HG02885 (cell line): ENCODE data around the gene GALNS.
"Not testable (repeated sequence)": the region's sequence is repeated elsewhere in the genome, so short reads cannot be mapped to it uniquely, and the experiment has no call there.

ENCODE experiments used
- ATAC-seq: cut with Tn5 transposase; IDR thresholded peaks from one replicate; pipeline ENCODE4 v1.9.1; 2021; ENCODE audit warnings: mild to moderate bottlenecking; ENCODE audit not compliant: unreplicated experiment, poor library complexity

GALNS gene

DNA sequence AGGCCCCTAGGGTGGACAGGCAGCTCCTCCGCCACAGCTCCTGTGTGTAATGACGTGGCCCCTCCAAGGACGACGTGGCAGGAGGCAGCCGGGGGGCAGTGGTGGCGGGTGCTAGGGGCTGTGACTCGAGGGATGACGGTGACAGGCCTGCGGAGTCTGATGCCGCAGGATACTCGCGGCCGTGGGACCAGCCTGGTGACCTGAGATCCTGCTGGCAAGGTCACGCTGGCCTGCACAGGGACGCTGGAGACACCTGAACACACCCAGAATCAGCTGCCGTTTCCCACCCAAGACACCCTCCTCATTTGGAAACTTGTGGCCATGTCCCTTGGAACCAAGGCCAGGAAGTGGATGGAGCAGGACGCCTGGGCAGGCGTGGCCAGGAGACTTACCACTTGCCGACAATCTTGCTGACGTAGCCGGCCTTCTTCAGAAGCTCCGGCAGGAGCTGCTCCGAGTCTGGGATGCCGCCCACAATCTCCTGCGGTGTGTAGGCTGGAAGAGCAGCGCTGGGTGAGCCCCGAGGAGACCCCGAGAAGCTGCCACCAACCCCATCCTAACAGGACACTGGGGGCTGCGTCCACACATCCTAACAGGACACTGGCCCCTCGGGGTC is 16.0 kb downstream of the GALNS start:
- ATAC-seq = no peak

- ATAC-seq = no peak
These were observed 16.8 kb downstream of the GALNS start for GRCh38 chr16:88839745-88840599.

DNA sequence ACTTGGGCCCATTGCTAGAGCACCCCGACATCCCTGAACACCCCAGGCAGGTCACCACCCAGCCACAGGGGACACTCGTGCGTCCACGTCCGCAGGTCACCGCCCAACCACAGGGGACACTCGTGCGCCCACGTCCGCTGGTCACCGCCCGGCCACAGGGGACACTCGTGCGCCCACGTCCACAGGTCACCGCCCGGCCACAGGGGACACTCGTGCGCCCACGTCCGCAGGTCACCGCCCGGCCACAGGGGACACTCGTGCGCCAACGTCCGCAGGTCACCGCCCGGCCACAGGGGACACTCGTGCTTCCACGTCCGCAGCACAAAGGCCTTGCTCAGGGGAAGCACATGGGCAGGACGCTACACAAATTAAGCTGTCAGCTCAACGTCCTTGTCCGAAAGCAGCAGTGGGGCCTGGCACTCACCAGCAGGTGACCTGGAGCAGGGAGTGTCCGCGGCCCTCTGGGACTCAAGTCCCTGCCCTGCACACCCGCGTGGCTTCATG is 17.7 kb downstream of the GALNS start:
- ATAC-seq = no peak

DNA sequence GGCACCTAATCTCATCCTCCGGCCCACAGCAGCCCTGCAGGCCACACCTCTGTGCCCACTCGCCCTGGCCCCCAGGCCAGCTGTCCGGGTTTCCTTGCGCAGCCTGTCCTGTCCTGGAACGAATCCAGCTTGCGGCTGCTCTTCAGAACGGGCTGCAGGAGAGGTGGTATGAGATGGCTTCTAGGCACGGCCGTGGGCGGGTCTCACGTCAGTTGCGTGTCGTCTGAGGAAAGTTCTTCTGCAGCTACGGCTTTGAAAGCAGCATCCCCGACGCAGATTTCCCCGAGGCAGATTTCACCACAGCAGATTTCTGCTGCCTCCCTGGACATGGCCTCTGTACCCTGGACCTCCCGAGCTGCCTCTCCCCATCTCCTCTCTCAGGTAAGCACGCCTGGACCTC is 18.2 kb downstream of the GALNS start:
- no peak for ATAC-seq

DNA sequence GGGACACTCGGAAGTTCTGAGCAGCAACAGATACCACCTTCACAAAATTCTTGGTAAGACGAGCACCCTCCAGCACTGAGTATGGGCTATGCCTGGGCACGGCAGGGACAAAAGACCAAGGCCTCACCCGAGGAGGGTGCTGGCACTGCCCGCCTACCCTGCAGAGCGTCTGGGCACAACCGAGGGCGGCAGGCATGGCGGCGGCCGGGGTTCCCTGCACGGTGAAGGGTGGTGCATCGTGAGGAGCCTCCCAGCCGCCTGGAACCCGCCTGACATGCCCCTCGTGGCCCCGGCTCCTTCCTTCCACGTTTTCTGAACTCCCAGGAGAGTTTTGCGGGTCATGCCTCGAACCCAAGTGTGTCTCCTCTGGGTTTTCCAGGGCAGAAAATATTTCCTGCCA is 18.9 kb downstream of the GALNS start:
- ATAC-seq = no peak

DNA sequence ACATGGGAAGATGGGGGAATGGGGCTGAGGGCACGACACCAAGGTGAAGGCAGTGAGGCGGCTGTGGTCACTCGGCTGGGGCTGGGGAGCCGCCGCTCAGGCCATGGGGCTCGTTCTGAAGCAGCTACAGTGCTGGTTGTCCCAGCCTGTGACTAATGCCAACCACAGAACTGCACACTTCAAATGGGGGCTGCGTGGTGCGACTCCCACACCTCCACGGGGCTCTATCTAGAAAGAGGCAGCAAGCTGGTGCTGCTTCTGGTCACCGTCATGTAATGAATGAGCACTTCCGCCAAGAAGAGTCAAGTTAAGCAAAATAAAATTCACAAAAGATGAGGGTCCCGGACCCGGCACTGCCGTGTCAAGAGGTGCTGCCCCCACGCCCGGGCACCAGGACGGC is 20.0 kb downstream of the GALNS start:
- ATAC-seq = no peak

DNA sequence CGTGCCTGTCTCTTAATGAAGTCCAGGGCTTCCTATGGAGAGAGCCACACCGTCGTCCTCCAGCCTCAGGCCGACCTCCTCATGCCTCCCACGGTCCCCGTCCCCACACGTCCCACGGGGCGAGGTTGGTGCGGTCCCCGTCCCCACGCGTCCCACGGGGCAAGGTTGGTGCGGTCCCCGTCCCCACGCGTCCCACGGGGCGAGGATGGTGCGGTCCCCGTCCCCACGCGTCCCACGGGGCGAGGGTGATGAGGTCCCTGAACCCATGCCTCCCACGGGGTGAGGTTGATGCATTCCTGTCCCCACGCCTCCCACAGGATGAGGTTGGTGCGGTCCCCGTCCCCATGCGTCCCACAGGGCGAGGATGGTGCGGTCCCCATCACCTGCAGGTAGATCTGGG is 20.9 kb downstream of the GALNS start:
- ATAC-seq = no peak

GRCh38 chr16:88835383-88835782 is 21.4 kb downstream of the GALNS start:
- ATAC-seq = no peak

DNA sequence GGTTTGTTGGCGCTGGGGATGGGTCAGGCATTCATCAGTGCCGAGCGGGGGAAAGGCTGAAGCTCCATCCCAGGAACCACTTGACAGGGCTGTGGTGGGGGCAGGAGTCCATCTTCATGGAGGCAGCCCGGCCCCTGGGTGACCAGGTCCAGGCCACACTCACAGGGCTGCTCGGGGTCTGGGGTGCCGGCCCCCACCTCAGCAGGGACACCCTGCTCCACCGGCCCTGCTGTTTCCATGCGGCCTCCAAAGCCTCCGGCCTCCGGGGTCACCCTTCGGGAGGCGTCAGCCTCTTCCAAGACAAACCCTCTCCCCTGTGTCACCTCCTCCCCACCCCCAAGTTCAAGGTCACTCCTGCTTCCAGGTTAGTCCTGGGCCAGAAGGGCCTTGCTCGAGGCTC is 22.1 kb downstream of the GALNS start:
- no peak for ATAC-seq

- ATAC-seq = no peak
These were observed 23.7 kb downstream of the GALNS start for GRCh38 chr16:88833086-88833485.

DNA sequence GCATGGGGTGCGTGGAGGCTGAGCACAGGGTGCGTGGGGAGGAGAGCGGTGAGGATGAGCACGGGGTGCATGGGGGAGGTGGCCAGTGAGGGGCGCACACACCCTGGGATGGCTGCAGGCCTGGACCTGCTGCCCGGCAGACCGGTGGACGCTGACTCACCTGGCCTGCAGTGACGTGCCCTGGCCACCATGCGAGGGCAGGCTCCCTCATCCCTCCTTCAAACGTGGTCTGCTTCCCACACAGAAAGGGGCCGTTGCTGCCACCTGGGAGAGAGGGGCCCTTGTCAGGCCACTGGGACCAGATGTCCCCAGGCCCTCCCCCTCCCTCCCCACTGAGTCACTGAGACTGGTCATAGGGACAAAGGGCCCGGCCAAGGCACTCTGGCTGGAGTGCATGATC is 24.9 kb downstream of the GALNS start:
- ATAC-seq = no peak

GRCh38 chr16:88830783-88831182 is 26.0 kb downstream of the GALNS start:
- no peak for ATAC-seq

DNA sequence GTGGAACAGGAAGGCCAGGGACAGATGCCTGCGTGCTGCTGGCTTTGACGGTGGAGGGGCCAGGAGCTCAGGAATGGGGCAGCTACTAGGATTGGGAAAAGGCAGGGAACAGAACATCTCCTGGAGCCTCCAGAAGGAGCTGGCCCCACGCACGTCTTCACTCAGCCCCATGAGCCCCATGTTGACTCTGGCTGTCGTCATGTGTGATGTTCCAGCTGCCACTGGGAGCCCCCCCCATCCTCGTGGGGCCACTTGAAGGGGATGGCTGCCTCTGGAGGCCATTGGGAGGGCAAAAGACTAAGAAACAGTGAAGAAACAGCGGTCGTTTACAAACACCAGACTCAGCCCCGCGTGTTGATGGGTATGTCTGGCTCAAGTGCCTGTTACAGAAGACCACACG is 26.5 kb downstream of the GALNS start:
- no peak for ATAC-seq

DNA sequence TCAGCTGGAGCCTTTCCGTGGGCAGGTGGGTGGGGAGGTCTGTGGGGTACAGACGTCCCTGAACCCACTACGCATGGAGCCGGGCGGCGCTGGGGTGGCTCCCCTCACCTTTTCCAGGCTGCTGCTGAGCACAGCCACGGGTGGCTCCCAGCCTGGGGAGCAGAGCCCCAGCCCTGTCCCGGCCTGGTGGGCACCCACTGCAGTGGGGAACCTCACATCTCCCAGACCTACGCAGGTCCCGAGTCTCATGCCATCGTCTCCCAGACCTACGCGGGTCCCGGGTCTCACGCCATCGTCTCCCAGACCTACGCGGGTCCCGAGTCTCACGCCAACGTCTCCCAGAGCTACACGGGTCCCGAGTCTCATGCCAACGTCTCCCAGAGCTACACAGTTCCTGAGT is 28.0 kb downstream of the GALNS start:
- ATAC-seq = no peak

DNA sequence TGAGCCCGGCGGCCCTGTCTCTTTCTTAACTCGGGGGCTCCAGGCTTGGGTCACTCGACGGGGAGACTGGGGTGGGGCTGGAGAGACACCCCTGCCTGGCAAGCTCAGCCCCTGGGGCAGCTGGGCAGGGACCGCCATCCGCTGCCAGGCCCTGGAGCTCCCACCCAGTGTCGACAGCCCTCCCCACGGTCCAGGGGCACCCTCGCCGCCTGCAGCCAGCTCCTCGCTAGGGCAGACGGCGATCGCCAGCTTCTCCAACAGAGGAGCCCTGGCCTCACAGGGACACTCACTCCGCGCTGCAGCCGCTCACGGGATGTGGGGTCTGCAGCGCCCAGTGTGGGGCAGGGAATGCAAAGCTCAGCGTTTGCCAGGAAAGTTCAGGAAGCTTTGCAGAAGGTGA is 29.0 kb downstream of the GALNS start:
- ATAC-seq = no peak

DNA sequence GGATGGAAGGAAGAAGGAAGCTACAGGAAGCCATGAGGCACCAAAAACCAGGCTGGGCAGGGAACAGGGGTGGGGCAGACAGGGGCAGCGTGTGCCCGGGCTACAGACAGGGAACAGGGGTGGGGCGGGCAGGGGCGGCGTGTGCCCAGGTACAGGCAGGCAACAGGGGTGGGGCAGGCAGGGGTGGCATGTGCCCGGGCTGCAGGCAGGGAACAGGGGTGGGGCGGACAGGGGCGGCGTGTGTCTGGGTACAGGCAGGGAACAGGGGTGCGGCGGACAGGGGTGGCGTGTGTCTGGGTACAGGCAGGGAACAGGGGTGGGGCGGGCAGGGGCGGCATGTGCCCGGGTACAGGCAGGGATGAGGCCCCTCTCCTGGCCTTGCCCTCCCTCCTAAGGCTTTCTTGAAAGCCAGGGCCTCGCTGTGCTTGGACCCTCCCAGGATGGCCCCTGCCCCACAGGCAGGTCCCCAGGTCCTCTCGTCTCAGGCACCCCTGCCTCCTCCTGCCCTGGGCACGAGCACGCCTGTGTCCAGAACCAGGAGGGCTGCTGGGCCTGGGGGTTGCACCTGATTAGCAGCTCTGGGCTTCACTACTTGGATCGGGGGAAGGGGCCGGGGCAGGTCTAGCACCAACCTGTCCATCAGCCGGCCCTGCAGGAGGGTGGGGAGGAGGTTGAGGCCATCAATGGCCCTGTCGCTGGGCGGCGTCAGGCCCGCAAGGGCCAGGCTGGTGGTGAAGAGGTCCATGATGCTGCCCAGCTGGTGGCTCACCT is 30.5 kb downstream of the GALNS start:
- no peak for ATAC-seq

DNA sequence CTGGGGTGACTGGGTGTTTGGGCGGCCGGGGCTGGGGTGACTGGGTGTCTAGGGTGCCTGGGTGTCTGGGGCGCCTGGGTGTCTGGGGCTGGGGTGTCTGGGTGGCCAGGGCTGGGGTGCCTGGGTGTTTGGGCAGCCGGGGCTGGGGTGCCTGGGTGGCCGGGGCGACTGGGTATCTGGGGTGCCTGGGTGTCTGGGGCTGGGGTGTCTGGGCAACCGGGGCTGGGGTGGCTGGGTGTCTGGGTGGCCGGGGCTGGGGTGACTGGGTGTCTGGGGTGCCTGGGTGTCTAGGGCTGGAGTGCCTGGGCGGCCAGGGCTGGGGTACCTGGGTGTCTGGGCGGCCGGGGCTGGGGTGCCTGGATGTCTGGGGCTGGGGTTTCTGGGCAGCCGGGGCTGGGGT is 31.6 kb downstream of the GALNS start:
- ATAC-seq = no peak

- ATAC-seq = no peak
These were observed 32.3 kb downstream of the GALNS start for GRCh38 chr16:88824256-88825077.

- ATAC-seq = not testable (repeated sequence)
These were observed 33.1 kb downstream of the GALNS start for GRCh38 chr16:88823646-88824045.
